HFFc6 (cell line): ENCODE measurements around the gene LOXHD1. TPM values are rescaled to one million over a fixed set of nuclear protein-coding genes. Genes with fewer than 3 reads are reported as not detected.
A peak's percentile ranks its signal among the peaks of the same experiment; 100 is the strongest.

Experiments
- DNase-seq: peaks from one replicate; pipeline ENCODE4 v3.0.0-alpha.2; 2018
- H3K27ac Mint-ChIP-seq: 2 replicates; pipeline ENCODE4 v1.8.0; 2020; ENCODE audit warnings: mild to moderate bottlenecking, mixed read lengths
- H3K27me3 Mint-ChIP-seq: 2 replicates; pipeline ENCODE4 v1.8.0; 2021; ENCODE audit warnings: mild to moderate bottlenecking, moderate library complexity, mixed read lengths; ENCODE audit not compliant: insufficient read depth
- H3K36me3 Mint-ChIP-seq: 2 replicates; pipeline ENCODE4 v1.8.0; 2021; ENCODE audit warnings: low read depth, mixed read lengths
- H3K4me1 Mint-ChIP-seq: 2 replicates; pipeline ENCODE4 v1.8.0; 2020; ENCODE audit warnings: low read depth, mixed read lengths
- H3K4me3 Mint-ChIP-seq: 2 replicates; pipeline ENCODE4 v1.8.0; 2020; ENCODE audit warnings: mild to moderate bottlenecking, moderate library complexity, mixed read lengths
- H3K9me3 Mint-ChIP-seq: 2 replicates; pipeline ENCODE4 v1.8.0; 2020; ENCODE audit warnings: mild to moderate bottlenecking, mixed read lengths
- total RNA-seq, 6 experiments: library from RNA; stranded (reverse); fragmentation: NEBNext Ultra II Directional; extraction: Animal tissue kit (Norgen Biotek cat#: 25700); gene quantifications; 2 replicates in 1 of 6; 3 replicates in 5 of 6; pipeline ENCODE4 v1.2.3, GENCODE V29; 2021
- TF ChIP-seq, protein P1 (sequence below): fragments of 200-600 bp; sonication (generic); IDR thresholded peaks from 2 replicates; pipeline ENCODE4 v1.5.0; 2021; ENCODE audit warnings: antibody characterized with exemption, mild to moderate bottlenecking

Gene LOXHD1
- total RNA-seq, 6 experiments from 2014 or later, result not detected

DNA sequence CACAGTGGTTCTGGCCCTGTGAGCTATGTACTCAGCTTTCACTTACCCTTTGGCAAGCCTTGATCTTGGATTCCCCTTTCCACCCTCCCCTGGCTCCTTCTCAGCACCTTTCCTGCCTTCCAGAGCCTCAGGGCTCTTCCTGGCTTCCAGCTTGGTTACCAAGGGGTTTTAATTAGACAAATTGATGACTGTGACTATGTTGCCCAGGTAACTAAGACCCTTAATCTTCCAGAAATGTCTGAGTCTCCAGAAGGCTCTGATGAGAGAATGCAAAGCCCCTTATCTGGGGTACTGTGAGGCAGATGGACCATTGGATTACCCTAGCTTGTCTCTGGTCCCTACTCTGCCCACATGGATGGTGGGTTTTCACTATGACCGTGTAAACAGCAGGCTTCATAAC lies 174.2 kb downstream of the LOXHD1 start:
- TF ChIP-seq, protein P1, sequence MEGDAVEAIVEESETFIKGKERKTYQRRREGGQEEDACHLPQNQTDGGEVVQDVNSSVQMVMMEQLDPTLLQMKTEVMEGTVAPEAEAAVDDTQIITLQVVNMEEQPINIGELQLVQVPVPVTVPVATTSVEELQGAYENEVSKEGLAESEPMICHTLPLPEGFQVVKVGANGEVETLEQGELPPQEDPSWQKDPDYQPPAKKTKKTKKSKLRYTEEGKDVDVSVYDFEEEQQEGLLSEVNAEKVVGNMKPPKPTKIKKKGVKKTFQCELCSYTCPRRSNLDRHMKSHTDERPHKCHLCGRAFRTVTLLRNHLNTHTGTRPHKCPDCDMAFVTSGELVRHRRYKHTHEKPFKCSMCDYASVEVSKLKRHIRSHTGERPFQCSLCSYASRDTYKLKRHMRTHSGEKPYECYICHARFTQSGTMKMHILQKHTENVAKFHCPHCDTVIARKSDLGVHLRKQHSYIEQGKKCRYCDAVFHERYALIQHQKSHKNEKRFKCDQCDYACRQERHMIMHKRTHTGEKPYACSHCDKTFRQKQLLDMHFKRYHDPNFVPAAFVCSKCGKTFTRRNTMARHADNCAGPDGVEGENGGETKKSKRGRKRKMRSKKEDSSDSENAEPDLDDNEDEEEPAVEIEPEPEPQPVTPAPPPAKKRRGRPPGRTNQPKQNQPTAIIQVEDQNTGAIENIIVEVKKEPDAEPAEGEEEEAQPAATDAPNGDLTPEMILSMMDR, result no peak
- Mint-ChIP-seq H3K4me1 (no peaks in the 10 kb centered on the region), H3K27me3 (peaks cover 8% of the 10 kb centered on the region), H3K27ac (no peak overlapping the region), H3K9me3 (no peaks in the 10 kb centered on the region; the same call in 1 of the 2 replicates), H3K36me3 (no peaks in the 10 kb centered on the region), H3K4me3 (no peak overlapping the region)
- no peak for DNase-seq

DNA sequence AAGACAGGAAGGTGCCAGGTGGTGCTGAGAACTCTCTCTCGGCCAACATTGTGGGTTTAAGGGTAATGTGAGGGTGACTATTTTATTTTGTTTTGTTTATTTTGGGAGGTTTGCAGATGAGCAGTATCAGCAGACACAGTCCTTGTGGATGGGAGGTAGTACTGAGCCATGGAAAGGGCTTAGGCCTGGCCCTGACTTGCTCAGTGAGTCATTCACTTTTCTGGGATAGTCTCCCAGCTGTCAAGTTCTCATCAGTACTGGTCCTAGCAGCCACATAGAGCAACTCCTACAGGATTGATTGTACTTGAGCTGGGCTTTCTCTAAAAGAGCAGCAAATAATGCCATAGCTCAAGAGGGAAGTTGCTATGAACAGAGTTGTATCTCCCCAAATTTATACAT lies 175.2 kb downstream of the LOXHD1 start:
- no peak overlapping the region for H3K27ac Mint-ChIP-seq
- no peaks in the 10 kb centered on the region for H3K36me3 Mint-ChIP-seq
- H3K4me1 Mint-ChIP-seq, result no peaks in the 10 kb centered on the region
- peaks cover 8% of the 10 kb centered on the region for H3K27me3 Mint-ChIP-seq
- H3K9me3 Mint-ChIP-seq, result no peaks in the 10 kb centered on the region; the same call in 1 of the 2 replicates
- H3K4me3 Mint-ChIP-seq, result no peak overlapping the region
- peak; percentile 5 for DNase-seq
- TF ChIP-seq, protein P1, result no peak

DNA sequence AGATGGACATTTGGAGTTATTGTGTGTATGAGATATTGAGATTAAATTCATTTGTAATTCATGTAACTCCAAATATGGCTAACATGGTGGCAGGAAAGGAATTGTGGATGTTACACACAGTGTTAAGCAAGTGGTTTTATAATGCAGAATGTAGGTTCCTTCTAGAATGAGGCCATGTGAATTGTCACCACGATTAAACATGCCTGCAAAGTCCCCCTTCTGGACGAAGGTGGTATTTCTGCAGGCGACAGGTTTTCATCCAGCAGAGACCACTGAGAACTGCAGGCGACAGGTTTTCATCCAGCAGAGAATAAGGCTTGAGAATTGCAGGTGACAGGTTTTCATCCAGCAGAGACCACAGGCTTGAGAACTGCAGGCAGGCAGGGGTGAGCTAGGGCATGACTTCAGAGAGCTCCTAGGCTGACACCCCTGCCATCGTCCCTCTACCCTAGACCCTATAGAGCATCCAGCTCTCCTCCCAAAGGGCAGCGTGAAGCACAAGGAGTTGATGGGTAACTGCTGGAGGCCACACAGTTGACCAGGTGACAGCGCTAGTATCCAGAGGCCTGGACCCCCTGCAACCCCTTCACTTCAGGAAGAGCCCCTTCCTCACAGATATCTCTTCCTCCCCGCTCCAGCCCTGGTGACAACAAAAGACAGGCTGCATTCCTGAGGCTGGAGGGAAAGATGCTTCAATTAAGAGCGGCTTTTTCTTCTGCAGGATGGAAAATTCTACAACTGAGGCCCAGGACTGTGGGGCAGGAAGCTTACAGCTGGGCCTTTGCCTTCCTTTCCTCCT lies 175.8 kb downstream of the LOXHD1 start:
- DNase-seq, result peak; percentile 48
- H3K4me3 Mint-ChIP-seq, result no peak overlapping the region
- TF ChIP-seq, protein P1, result peak; percentile 85
- no peak overlapping the region for H3K27ac Mint-ChIP-seq
- H3K9me3 Mint-ChIP-seq, result no peaks in the 10 kb centered on the region; the same call in 1 of the 2 replicates
- H3K36me3 Mint-ChIP-seq, result no peaks in the 10 kb centered on the region
- H3K27me3 Mint-ChIP-seq, result peaks cover 8% of the 10 kb centered on the region
- H3K4me1 Mint-ChIP-seq, result no peaks in the 10 kb centered on the region

DNA sequence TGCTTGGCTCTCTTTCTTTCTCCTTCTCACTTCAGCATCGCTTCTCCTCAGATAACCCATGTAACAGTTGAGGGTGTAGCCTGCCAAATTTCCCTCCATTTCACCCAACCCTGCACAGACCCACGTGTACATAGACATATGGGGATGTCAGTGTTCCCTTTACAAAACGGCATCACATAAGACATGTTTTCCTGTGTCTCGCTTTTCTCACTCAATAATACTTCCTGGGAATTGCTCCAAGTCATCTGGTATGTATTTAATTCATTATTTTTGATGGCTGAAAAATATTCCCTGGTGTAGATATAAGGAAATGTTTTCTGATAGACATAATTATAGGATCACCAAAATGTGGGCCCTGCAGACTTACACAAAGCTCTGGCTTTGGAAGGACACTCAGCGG lies 176.8 kb downstream of the LOXHD1 start:
- H3K27ac Mint-ChIP-seq, result no peak overlapping the region
- H3K36me3 Mint-ChIP-seq, result no peaks in the 10 kb centered on the region
- no peaks in the 10 kb centered on the region; the same call in 1 of the 2 replicates for H3K9me3 Mint-ChIP-seq
- DNase-seq, result no peak
- peaks cover 9% of the 10 kb centered on the region for H3K27me3 Mint-ChIP-seq
- H3K4me3 Mint-ChIP-seq, result no peak overlapping the region
- no peaks in the 10 kb centered on the region for H3K4me1 Mint-ChIP-seq
- TF ChIP-seq, protein P1, result no peak

DNA sequence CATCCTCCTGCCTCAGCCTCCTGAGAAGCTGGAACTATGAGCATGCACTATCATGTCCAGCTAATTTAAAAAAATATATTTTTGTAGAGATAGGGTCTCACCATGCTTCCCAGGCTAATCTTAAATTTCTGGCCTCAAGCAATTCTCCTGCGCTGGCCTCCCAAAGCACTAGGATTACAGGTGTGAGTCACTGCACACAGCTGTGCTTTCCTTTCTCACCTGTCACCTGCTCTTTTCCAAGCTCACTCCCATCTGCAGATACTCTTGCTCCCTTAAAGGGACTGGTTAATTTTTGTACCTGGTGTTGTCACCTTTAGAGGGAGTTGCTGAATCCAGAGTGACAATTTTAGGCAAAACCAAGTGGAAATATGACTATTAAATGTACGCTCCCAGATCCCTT lies 178.2 kb downstream of the LOXHD1 start:
- Mint-ChIP-seq H3K4me1 (no peaks in the 10 kb centered on the region), H3K36me3 (no peaks in the 10 kb centered on the region), H3K27ac (no peak overlapping the region), H3K27me3 (peaks cover 11% of the 10 kb centered on the region), H3K9me3 (no peaks in the 10 kb centered on the region; the same call in 1 of the 2 replicates), H3K4me3 (no peak overlapping the region)
- TF ChIP-seq, protein P1, result no peak
- no peak for DNase-seq
